HL-60 (cell line): ENCODE results near the gene HERC4.

Experiments used
- DNase-seq, 2 experiments: peaks; one replicate each; pipeline ENCODE4 v3.0.0-alpha.2; 2010 to 2020; ENCODE audit warnings: low read depth in 1 of 2, low spot score in 1 of 2
- H3K27ac ChIP-seq: fragments of 250-450 bp; sonication (Bioruptor Pico); replicated peaks from 2 replicates; pipeline ENCODE4 v1.5.1; 2020; ENCODE audit warnings: mild to moderate bottlenecking, moderate library complexity
- H3K27me3 ChIP-seq: fragments of 250-450 bp; sonication (Bioruptor Pico); 2 replicates; pipeline ENCODE4 v1.5.1; 2021; ENCODE audit warnings: mild to moderate bottlenecking, moderate library complexity; ENCODE audit not compliant: insufficient read depth, poor library complexity, severe bottlenecking
- H3K4me3 ChIP-seq: replicated peaks from 2 replicates; pipeline ENCODE4 v1.5.1; 2011; ENCODE audit warnings: mild to moderate bottlenecking, control low read depth, low read length; ENCODE audit not compliant: insufficient read depth
- GABPA ChIP-seq: IDR thresholded peaks from 2 replicates; pipeline ENCODE4 v1.6.1; 2012; ENCODE audit warnings: low read depth
- POLR2AphosphoS5 ChIP-seq: IDR thresholded peaks from 2 replicates; pipeline ENCODE4 v1.6.1; 2012; ENCODE audit warnings: low read depth
- REST ChIP-seq: IDR thresholded peaks from 2 replicates; pipeline ENCODE4 v1.6.1; 2012; ENCODE audit warnings: low read depth; ENCODE audit not compliant: insufficient replicate concordance
- SPI1 ChIP-seq: IDR thresholded peaks from 2 replicates; pipeline ENCODE4 v1.6.1; 2012; ENCODE audit warnings: low read depth, mild to moderate bottlenecking, borderline replicate concordance
- TF ChIP-seq, protein P1 (sequence below): IDR thresholded peaks from one replicate; pipeline ENCODE4 v1.5.1; 2011; ENCODE audit warnings: low read length, control low read depth, inconsistent platforms; ENCODE audit not compliant: insufficient read depth

HERC4 gene

DNA sequence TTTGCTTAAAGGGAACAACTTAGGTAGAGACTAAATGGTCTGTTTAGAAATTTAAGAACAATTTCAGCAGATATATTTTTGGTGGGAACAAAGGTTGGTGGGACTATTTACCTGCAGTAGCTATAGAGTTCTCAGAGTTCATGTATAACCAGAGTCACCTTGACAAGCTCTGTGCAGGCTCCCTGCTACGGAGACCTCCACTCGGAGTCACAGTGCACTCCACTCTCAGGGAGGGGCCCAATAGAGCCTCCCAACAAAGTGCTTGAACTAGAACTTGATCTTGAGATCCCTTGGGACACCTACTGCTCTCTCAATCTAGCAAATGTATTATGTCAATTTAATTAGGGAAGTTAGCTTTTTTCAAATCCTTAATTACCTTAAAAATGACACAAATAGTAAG, 36.5 kb upstream of the HERC4 start:
- Histone ChIP-seq H3K27me3 (no peaks in the 10 kb centered on the region), H3K4me3 (no peak overlapping the region), H3K27ac (no peak overlapping the region)
- no peak for TF ChIP-seq GABPA
- no peak for DNase-seq

DNA sequence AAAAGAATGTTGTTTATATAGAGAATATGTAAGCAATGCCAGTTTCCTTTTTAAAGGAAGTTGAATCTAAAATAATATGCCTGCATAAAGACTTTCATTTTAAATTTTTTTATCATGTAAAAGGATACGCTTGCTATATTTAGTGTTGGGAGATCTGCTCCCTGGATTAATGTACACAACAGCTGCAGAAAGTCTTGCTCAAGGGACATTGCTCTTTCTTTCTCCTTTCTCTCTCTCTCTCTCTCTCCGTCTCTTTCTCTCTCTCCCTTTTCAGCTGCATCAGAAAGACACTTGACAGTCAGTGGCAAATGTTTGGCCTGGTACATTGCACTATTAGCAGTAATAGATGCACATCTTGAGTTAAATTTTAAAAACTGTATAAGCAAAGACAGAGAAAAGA, 34.9 kb upstream of the HERC4 start:
- Histone ChIP-seq H3K27ac (no peak overlapping the region), H3K27me3 (no peaks in the 10 kb centered on the region), H3K4me3 (no peak overlapping the region)
- DNase-seq: no peak
- TF ChIP-seq, protein P1, sequence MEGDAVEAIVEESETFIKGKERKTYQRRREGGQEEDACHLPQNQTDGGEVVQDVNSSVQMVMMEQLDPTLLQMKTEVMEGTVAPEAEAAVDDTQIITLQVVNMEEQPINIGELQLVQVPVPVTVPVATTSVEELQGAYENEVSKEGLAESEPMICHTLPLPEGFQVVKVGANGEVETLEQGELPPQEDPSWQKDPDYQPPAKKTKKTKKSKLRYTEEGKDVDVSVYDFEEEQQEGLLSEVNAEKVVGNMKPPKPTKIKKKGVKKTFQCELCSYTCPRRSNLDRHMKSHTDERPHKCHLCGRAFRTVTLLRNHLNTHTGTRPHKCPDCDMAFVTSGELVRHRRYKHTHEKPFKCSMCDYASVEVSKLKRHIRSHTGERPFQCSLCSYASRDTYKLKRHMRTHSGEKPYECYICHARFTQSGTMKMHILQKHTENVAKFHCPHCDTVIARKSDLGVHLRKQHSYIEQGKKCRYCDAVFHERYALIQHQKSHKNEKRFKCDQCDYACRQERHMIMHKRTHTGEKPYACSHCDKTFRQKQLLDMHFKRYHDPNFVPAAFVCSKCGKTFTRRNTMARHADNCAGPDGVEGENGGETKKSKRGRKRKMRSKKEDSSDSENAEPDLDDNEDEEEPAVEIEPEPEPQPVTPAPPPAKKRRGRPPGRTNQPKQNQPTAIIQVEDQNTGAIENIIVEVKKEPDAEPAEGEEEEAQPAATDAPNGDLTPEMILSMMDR: no peak
- TF ChIP-seq SPI1 (no peak), GABPA (no peak), REST (no peak), POLR2AphosphoS5 (no peak)

DNA sequence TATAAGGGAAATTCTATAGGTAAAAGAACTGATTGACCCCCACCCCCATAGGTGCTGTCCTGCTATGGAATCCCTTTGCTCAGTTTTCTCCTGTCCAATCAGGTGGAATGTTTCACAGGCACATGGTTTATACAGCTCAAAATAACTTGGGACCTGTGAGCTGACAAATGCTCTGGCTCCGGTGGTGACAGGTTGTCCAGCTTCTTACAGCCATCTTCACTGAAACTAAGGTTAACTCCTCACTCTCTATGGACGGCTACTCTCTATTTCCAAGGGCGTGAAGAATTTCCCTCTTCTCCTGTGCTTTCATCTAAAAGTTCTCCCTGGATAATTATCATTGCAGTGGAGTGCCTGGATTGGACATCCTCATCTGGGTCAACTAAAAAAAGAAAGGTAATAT, 34.2 kb upstream of the HERC4 start, which contains the start of gene MYPN:
TSS of gene MYPN (plus strand) at position 158 of the 400 bp plus-strand sequence. CDS start 11,951 bp downstream, outside the sequence.
- Histone ChIP-seq H3K27ac (no peak within 1 kb of the TSS), H3K4me3 (no peak within 1 kb of the TSS), H3K27me3 (no peaks in the 10 kb centered on the region)
- TF ChIP-seq GABPA: no peak
- DNase-seq: no peak

- no peak for DNase-seq
- H3K4me3 ChIP-seq: no peak overlapping the region
- TF ChIP-seq GABPA (no peak), SPI1 (no peak), POLR2AphosphoS5 (no peak), REST (no peak)
- TF ChIP-seq, protein P1: no peak
- H3K27me3 ChIP-seq: no peaks in the 10 kb centered on the region
- H3K27ac ChIP-seq: no peak overlapping the region
These were observed 33.6 kb upstream of the HERC4 start for GRCh38 chr10:68108653-68109052.

GRCh38 chr10:68108051-68108450, 33.0 kb upstream of the HERC4 start:
- no peaks in the 10 kb centered on the region for H3K27me3 ChIP-seq
- no peak overlapping the region for H3K27ac ChIP-seq
- H3K4me3 ChIP-seq: no peak overlapping the region
- no peak for TF ChIP-seq REST
- TF ChIP-seq GABPA: no peak
- TF ChIP-seq, protein P1: no peak
- TF ChIP-seq SPI1: no peak
- TF ChIP-seq POLR2AphosphoS5: no peak
- no peak for DNase-seq
